Glutamatergic neuron (in vitro differentiated cells): Measurements from ENCODE around the gene PLEKHA7. TPM values are rescaled to one million over a fixed set of nuclear protein-coding genes. Genes with fewer than 3 reads are reported as not detected.

Experiments used
- DNase-seq: peaks from one replicate; pipeline ENCODE4 v3.0.0; 2022
- H3K27ac Mint-ChIP-seq: one replicate; pipeline ENCODE4 v1.8.0; 2020; ENCODE audit warnings: mild to moderate bottlenecking, mixed read lengths, inconsistent platforms; ENCODE audit not compliant: unreplicated experiment
- H3K27me3 Mint-ChIP-seq: one replicate; pipeline ENCODE4 v1.8.0; 2020; ENCODE audit warnings: mild to moderate bottlenecking, moderate library complexity, mixed read lengths, inconsistent platforms; ENCODE audit not compliant: unreplicated experiment
- H3K36me3 Mint-ChIP-seq: one replicate; pipeline ENCODE4 v1.8.0; 2020; ENCODE audit warnings: mild to moderate bottlenecking, mixed read lengths, inconsistent platforms; ENCODE audit not compliant: unreplicated experiment
- H3K4me1 Mint-ChIP-seq: one replicate; pipeline ENCODE4 v1.8.0; 2020; ENCODE audit warnings: mild to moderate bottlenecking, low read depth, mixed read lengths, inconsistent platforms; ENCODE audit not compliant: unreplicated experiment
- H3K4me3 Mint-ChIP-seq: one replicate; pipeline ENCODE4 v1.8.0; 2020; ENCODE audit warnings: mild to moderate bottlenecking, mixed read lengths, inconsistent platforms; ENCODE audit not compliant: unreplicated experiment
- H3K9me3 Mint-ChIP-seq: one replicate; pipeline ENCODE4 v1.8.0; 2020; ENCODE audit warnings: mild to moderate bottlenecking, moderate library complexity, mixed read lengths, inconsistent platforms; ENCODE audit not compliant: unreplicated experiment
- total RNA-seq: library from RNA; stranded (reverse); fragmentation: NEBNext Ultra II Directional; extraction: Animal tissue kit (Norgen Biotek cat#: 25700); gene quantifications from one replicate; pipeline ENCODE4 v1.2.1, GENCODE V29; 2021; ENCODE audit not compliant: unreplicated experiment
- TF ChIP-seq, protein P1 (sequence below): fragments of 200-600 bp; sonication (generic); IDR thresholded peaks from one replicate; pipeline ENCODE4 v1.5.0; 2021; ENCODE audit not compliant: partially characterized antibody, unreplicated experiment

PLEKHA7 gene
- total RNA-seq, 1 donor from 2014 or later = 5.7 TPM

- H3K36me3 Mint-ChIP-seq = no peaks in the 10 kb centered on the region
- TF ChIP-seq, protein P1, sequence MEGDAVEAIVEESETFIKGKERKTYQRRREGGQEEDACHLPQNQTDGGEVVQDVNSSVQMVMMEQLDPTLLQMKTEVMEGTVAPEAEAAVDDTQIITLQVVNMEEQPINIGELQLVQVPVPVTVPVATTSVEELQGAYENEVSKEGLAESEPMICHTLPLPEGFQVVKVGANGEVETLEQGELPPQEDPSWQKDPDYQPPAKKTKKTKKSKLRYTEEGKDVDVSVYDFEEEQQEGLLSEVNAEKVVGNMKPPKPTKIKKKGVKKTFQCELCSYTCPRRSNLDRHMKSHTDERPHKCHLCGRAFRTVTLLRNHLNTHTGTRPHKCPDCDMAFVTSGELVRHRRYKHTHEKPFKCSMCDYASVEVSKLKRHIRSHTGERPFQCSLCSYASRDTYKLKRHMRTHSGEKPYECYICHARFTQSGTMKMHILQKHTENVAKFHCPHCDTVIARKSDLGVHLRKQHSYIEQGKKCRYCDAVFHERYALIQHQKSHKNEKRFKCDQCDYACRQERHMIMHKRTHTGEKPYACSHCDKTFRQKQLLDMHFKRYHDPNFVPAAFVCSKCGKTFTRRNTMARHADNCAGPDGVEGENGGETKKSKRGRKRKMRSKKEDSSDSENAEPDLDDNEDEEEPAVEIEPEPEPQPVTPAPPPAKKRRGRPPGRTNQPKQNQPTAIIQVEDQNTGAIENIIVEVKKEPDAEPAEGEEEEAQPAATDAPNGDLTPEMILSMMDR = no peak
- no peaks in the 10 kb centered on the region for H3K27me3 Mint-ChIP-seq
- no peak overlapping the region for H3K4me3 Mint-ChIP-seq
- no peak for DNase-seq
- no peaks in the 10 kb centered on the region for H3K4me1 Mint-ChIP-seq
- H3K9me3 Mint-ChIP-seq = peaks cover 3% of the 10 kb centered on the region
- H3K27ac Mint-ChIP-seq = no peak overlapping the region
These were observed 182.7 kb downstream of the PLEKHA7 start for GRCh38 chr11:16831316-16832192.

- no peak overlapping the region for H3K4me3 Mint-ChIP-seq
- H3K27me3 Mint-ChIP-seq = no peaks in the 10 kb centered on the region
- H3K27ac Mint-ChIP-seq = no peak overlapping the region
- no peaks in the 10 kb centered on the region for H3K36me3 Mint-ChIP-seq
- peaks cover 11% of the 10 kb centered on the region for H3K4me1 Mint-ChIP-seq
- DNase-seq = no peak
- TF ChIP-seq, protein P1 = no peak
- peaks cover 5% of the 10 kb centered on the region for H3K9me3 Mint-ChIP-seq
These were observed 187.1 kb downstream of the PLEKHA7 start for GRCh38 chr11:16827139-16827538.

DNA sequence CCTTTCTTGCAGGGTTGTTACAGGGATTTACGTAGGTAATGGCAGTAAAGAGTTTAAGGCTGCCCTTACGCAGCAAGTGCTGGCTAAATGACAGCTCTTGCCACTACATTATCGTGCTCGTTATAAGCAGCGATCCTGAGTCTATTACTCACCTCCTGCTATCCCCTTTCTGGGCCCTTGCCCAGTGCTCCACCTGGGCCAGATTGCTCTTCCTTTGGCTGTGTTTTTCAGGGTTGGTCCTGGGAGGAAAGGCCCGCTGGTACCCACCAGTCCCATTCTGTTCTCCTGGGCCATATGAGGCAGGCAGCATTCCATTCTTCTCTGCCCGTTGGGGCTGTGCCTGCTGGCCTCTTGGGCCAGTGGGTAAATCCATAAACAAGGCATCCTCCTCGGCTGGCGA is 188.2 kb downstream of the PLEKHA7 start:
- TF ChIP-seq, protein P1 = no peak
- no peaks in the 10 kb centered on the region for H3K36me3 Mint-ChIP-seq
- H3K9me3 Mint-ChIP-seq = peaks cover 5% of the 10 kb centered on the region
- DNase-seq = no peak
- H3K27me3 Mint-ChIP-seq = no peaks in the 10 kb centered on the region
- H3K4me3 Mint-ChIP-seq = no peak overlapping the region
- no peak overlapping the region for H3K27ac Mint-ChIP-seq
- H3K4me1 Mint-ChIP-seq = peaks cover 11% of the 10 kb centered on the region

GRCh38 chr11:16825101-16825500 is 189.1 kb downstream of the PLEKHA7 start:
- H3K4me3 Mint-ChIP-seq = no peak overlapping the region

More at GRCh38 chr11:16825101-16825500, 189.1 kb downstream of the PLEKHA7 start:
- no peaks in the 10 kb centered on the region for H3K27me3 Mint-ChIP-seq
- peaks cover 11% of the 10 kb centered on the region for H3K4me1 Mint-ChIP-seq
- H3K36me3 Mint-ChIP-seq = no peaks in the 10 kb centered on the region
- peak; percentile 66 for DNase-seq
- H3K9me3 Mint-ChIP-seq = peaks cover 5% of the 10 kb centered on the region
- TF ChIP-seq, protein P1 = no peak
- H3K27ac Mint-ChIP-seq = no peak overlapping the region
